RPMI7951 (cell line): ENCODE data around the gene GAN. TPM values are rescaled to one million over a fixed set of nuclear protein-coding genes. Genes with fewer than 3 reads are reported as not detected.

ENCODE experiments used
- DNase-seq: peaks from one replicate; pipeline ENCODE4 v3.0.0-alpha.2; 2012; ENCODE audit warnings: low read depth
- total RNA-seq: library from RNA; depleted of rRNA; stranded (reverse); fragments of >200 nt; shearing (Covaris generic); gene quantifications from 2 replicates; pipeline ENCODE4 v1.2.3, GENCODE V29; 2014

GAN gene
- total RNA-seq, 1 experiment from 2014 or later: 5.5 TPM

- DNase-seq: no peak
Measured at GRCh38 chr16:81357711-81358260, 43.0 kb downstream of the GAN start.

- no peak for DNase-seq
Measured at GRCh38 chr16:81358860-81359259, 44.1 kb downstream of the GAN start.

- no peak for DNase-seq
Measured at GRCh38 chr16:81360135-81360534, 45.4 kb downstream of the GAN start.

GRCh38 chr16:81365731-81366130 lies 51.0 kb downstream of the GAN start:
- DNase-seq: no peak

- DNase-seq: peak; percentile 48
Measured at GRCh38 chr16:81366316-81366932, 51.7 kb downstream of the GAN start.

- no peak for DNase-seq
Measured at GRCh38 chr16:81367821-81368220, 53.1 kb downstream of the GAN start.

- no peak for DNase-seq
Measured at GRCh38 chr16:81369888-81370504, 55.2 kb downstream of the GAN start.

GRCh38 chr16:81371106-81371505 lies 56.3 kb downstream of the GAN start:
- no peak for DNase-seq

GRCh38 chr16:81374550-81374949 lies 59.8 kb downstream of the GAN start:
- no peak for DNase-seq

GRCh38 chr16:81376880-81377279 lies 62.1 kb downstream of the GAN start:
- DNase-seq: no peak

- no peak for DNase-seq
Measured at GRCh38 chr16:81378049-81378448, 63.3 kb downstream of the GAN start.

GRCh38 chr16:81380932-81381331 lies 66.2 kb downstream of the GAN start:
- DNase-seq: no peak

GRCh38 chr16:81384006-81384405 lies 69.2 kb downstream of the GAN start:
- DNase-seq: no peak

- DNase-seq: no peak
Measured at GRCh38 chr16:81385031-81385756, 70.4 kb downstream of the GAN start.

GRCh38 chr16:81388357-81388756 lies 73.6 kb downstream of the GAN start:
- DNase-seq: no peak

GRCh38 chr16:81390840-81391239 lies 76.1 kb downstream of the GAN start:
- no peak for DNase-seq

GRCh38 chr16:81392011-81392410 lies 77.2 kb downstream of the GAN start:
- no peak for DNase-seq

- DNase-seq: no peak
Measured at GRCh38 chr16:81394416-81394815, 79.7 kb downstream of the GAN start.

GRCh38 chr16:81394966-81395655 lies 80.3 kb downstream of the GAN start:
- DNase-seq: no peak

GRCh38 chr16:81397058-81397878 lies 82.5 kb downstream of the GAN start:
- DNase-seq: no peak

- no peak for DNase-seq
Measured at GRCh38 chr16:81397879-81398520, 83.2 kb downstream of the GAN start.
